B cell (primary cell): ENCODE data around the gene MIDN.

Experiments used
- EZH2 ChIP-seq: IDR thresholded peaks from 2 replicates; pipeline ENCODE4 v1.6.1; 2012; ENCODE audit warnings: borderline replicate concordance, low read depth, mild to moderate bottlenecking, moderate library complexity, low read length; ENCODE audit not compliant: insufficient read depth, poor library complexity, severe bottlenecking
- TF ChIP-seq, protein P1 (sequence below): fragments of 200-600 bp; IDR thresholded peaks from one replicate; pipeline ENCODE4 v1.8.0; 2022; ENCODE audit warnings: antibody characterized with exemption, mild to moderate bottlenecking

GRCh38 chr19:1229924-1230782 is 18.2 kb upstream of the MIDN start:
- TF ChIP-seq, protein P1, sequence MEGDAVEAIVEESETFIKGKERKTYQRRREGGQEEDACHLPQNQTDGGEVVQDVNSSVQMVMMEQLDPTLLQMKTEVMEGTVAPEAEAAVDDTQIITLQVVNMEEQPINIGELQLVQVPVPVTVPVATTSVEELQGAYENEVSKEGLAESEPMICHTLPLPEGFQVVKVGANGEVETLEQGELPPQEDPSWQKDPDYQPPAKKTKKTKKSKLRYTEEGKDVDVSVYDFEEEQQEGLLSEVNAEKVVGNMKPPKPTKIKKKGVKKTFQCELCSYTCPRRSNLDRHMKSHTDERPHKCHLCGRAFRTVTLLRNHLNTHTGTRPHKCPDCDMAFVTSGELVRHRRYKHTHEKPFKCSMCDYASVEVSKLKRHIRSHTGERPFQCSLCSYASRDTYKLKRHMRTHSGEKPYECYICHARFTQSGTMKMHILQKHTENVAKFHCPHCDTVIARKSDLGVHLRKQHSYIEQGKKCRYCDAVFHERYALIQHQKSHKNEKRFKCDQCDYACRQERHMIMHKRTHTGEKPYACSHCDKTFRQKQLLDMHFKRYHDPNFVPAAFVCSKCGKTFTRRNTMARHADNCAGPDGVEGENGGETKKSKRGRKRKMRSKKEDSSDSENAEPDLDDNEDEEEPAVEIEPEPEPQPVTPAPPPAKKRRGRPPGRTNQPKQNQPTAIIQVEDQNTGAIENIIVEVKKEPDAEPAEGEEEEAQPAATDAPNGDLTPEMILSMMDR = no peak
- TF ChIP-seq EZH2 = no peak
